ENCODE results near the gene SH3RF3. TPM values are rescaled to one million over a fixed set of nuclear protein-coding genes. Genes with fewer than 3 reads are reported as not detected.

The SH3RF3 gene
- total and polyA plus RNA-seq, 12 donors = 0.72 to 19.1 (median 12.2) TPM

DNA sequence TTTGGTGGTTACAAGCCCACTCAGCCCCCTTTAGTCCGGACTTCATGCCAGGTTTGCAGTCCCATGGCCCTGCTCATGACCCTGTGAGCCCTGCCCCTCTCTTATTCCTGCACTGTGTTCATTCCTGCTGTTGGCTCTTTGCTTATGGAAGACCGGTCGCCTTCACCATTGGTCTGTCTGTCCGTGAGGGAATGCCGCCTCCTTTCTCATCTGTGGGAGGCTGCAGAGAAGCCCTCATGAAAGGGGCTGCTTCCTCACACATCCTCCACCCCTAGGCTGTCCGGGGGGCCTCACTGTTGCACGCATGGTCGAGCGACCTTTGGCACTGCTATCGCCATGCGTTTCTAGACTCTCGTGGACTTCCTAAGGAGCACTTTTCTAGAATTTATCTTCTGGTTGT lies 16.3 kb downstream of the SH3RF3 start:
- intact Hi-C loops (cut with DNase I) = no loop called here
- WGBS, 4 donors = 87 to 97% (median 91%) methylated on average over 12 of the region's 12 CpGs
- H3K9me3 ChIP-seq (replicated peaks in 1 of 3) = no peaks in the 10 kb centered on the region
- no peaks in the 10 kb centered on the region for H3K27me3 ChIP-seq
- no peak for DNase-seq
- H3K4me3 ChIP-seq = no peak overlapping the region
- no peak for TF ChIP-seq POLR2A (IDR thresholded peaks at IDR 0.05)
- TF ChIP-seq, protein P1, sequence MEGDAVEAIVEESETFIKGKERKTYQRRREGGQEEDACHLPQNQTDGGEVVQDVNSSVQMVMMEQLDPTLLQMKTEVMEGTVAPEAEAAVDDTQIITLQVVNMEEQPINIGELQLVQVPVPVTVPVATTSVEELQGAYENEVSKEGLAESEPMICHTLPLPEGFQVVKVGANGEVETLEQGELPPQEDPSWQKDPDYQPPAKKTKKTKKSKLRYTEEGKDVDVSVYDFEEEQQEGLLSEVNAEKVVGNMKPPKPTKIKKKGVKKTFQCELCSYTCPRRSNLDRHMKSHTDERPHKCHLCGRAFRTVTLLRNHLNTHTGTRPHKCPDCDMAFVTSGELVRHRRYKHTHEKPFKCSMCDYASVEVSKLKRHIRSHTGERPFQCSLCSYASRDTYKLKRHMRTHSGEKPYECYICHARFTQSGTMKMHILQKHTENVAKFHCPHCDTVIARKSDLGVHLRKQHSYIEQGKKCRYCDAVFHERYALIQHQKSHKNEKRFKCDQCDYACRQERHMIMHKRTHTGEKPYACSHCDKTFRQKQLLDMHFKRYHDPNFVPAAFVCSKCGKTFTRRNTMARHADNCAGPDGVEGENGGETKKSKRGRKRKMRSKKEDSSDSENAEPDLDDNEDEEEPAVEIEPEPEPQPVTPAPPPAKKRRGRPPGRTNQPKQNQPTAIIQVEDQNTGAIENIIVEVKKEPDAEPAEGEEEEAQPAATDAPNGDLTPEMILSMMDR (IDR thresholded peaks at IDR 0.05) = no peak
- H3K36me3 ChIP-seq (replicated peaks in 1 of 2) = no peaks in the 10 kb centered on the region
- no peak overlapping the region for H3K27ac ChIP-seq
- H3K4me1 ChIP-seq (replicated peaks in 1 of 2) = peaks cover 5 to 7% of the 10 kb centered on the region in 2 donors

DNA sequence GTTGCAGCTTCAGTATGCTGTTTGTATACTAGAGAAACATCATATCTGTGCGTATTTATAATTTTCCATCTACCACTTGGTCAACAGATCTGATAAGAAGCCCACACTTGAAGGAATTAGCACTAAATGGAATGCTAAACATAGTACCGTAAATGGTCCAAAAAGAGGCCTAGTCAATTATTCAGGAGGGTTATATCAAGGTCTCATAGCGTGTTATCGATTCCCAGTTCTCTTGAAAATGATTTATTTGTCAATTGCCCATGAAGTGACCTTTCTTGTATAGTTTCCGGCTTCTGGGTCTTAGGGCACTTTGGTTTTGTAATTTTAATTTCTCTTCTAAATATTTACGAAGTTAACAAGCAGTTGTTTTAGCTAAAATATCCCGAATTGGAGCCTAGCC lies 18.4 kb downstream of the SH3RF3 start:
- Histone ChIP-seq H3K36me3 (replicated peaks in 1 of 2) (no peaks in the 10 kb centered on the region), H3K4me1 (replicated peaks in 1 of 2) (peaks cover 5 to 7% of the 10 kb centered on the region in 2 donors), H3K27ac (no peak overlapping the region), H3K9me3 (replicated peaks in 1 of 3) (no peaks in the 10 kb centered on the region), H3K27me3 (no peaks in the 10 kb centered on the region), H3K4me3 (no peak overlapping the region)
- TF ChIP-seq POLR2A (IDR thresholded peaks at IDR 0.05) = no peak
- TF ChIP-seq, protein P1 (IDR thresholded peaks at IDR 0.05) = no peak
- WGBS, 4 donors = 62 to 71% (median 67%) methylated on average over 7 of the region's 7 CpGs
- intact Hi-C loops (cut with DNase I) = no loop called here
- DNase-seq = no peak

DNA sequence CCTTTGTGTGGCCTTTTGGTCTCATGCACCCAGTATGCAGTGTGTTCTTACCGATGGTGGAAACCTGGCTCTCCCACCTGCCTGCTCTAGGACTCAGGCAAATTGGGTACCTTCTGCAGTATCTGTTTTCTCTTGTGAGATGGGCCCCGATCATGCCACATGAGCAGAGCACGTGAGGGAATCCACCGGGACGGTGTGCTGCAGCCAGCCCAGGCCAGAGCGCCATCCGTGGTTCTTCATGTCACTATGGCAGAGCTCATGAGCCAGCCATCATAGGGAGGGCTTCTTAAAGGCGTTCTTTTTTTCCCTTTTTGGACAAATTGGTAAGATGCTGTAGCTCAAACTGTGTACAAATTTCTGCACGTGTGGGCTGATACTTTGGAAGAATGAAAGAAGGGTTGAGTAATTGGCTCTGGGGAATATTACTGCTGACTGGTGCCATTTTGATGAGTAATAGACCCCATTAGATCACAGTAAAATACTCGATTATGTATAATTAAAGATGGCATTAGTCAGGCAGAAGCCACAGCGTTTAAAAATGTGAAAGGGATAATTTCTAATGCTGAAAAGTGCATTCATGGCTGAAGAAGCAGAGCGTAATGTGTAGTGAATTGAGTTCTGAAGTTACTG lies 19.2 kb downstream of the SH3RF3 start:
- 77 to 87% (median 83%) methylated on average over 7 to 12 of the region's 12 CpGs for WGBS, 4 donors

DNA sequence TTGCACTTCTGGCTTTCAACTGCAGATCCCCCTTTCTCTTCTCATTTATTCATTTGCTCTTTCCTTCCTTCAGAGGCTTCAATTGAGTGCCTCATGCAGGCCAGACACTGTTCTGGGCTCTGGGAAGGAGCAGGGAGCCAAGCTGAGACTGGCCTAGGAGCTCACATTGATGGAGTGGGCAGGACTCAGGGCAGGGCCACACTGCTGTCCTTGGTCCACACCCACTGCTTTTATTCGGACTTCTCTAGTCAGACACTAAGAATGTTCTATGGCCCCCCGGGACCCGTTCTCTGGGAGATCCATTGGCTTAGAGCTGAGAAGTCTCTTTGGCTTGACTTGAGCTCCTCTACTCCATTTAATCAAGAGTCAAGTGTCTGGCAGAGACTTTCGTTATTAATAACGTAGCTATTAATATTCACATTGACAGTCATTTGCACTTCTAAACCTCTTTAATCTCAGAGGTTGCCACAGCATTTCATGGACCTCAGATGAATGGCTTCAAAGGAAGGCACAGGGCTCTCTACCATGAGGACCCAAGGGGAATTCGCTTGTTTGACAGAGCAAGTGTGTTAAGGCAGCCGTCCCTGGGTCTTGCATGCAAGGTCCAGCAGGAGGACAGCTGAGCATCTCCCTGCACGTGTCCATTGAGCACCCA lies 20.1 kb downstream of the SH3RF3 start:
- Histone ChIP-seq H3K9me3 (replicated peaks in 1 of 3) (no peaks in the 10 kb centered on the region), H3K36me3 (replicated peaks in 1 of 2) (no peaks in the 10 kb centered on the region), H3K4me3 (no peak overlapping the region), H3K4me1 (replicated peaks in 1 of 2) (peaks cover 5 to 7% of the 10 kb centered on the region in 2 donors), H3K27me3 (no peaks in the 10 kb centered on the region), H3K27ac (no peak overlapping the region)
- no peak for DNase-seq
- intact Hi-C loops (cut with DNase I) = no loop called here
- TF ChIP-seq, protein P1 (IDR thresholded peaks at IDR 0.05) = no peak
- TF ChIP-seq POLR2A (IDR thresholded peaks at IDR 0.05) = no peak
- WGBS, 4 donors = 79 to 93% (median 90%) methylated on average over 7 to 8 of the region's 8 CpGs

More for the DNA sequence above, 19.2 kb downstream of the SH3RF3 start:
- Histone ChIP-seq H3K36me3 (replicated peaks in 1 of 2) (no peaks in the 10 kb centered on the region), H3K27ac (no peak overlapping the region), H3K4me1 (replicated peaks in 1 of 2) (peaks cover 5 to 7% of the 10 kb centered on the region in 2 donors), H3K4me3 (no peak overlapping the region), H3K9me3 (replicated peaks in 1 of 3) (no peaks in the 10 kb centered on the region), H3K27me3 (no peaks in the 10 kb centered on the region)
- intact Hi-C loops (cut with DNase I) = no loop called here
- TF ChIP-seq POLR2A (IDR thresholded peaks at IDR 0.05) = no peak
- TF ChIP-seq, protein P1 (IDR thresholded peaks at IDR 0.05) = no peak
- DNase-seq = no peak

Data from adrenal gland (tissue), 12 donors.